ENCODE measurements around the gene CLNK. TPM values are rescaled to one million over a fixed set of nuclear protein-coding genes. Genes with fewer than 3 reads are reported as not detected.

Gene CLNK
- total RNA-seq, 4 donors from 2014 or later: 0.19 TPM; not detected in 3

DNA sequence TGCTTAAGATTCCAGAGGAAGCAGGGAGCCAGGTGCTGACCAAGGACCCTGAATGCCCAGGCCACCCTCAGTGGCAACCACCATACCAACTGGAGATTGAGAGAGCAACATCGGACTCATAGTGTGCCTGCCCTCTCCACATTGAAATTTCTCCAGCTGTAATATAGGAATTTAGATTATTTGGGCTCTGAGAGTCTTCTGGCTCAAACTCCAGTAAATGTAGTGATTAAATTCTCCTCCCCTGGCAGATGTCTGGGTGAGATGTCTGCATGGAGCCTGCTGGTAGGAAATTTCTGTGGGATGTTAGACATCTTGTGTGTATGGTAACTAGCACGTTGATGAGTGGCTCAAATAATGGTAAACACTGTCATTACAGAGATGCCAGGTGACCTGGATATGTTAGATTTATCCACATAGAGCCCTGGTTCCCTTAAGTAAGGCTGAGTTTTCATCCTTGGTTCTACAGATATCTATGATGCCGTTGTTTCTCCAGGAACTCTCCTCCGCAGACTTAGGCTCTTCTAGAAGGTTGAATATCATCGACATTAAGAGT is 70.6 kb downstream of the CLNK start:
- Histone ChIP-seq H3K27me3 (peaks cover 0 to 3% (median 0%) of the 10 kb centered on the region in 4 donors), H3K36me3 (no peaks in the 10 kb centered on the region), H3K4me1 (no peaks in the 10 kb centered on the region), H3K27ac (no peak overlapping the region), H3K4me3 (no peak overlapping the region), H3K9me3 (no peaks in the 10 kb centered on the region)
- TF ChIP-seq, protein P1, sequence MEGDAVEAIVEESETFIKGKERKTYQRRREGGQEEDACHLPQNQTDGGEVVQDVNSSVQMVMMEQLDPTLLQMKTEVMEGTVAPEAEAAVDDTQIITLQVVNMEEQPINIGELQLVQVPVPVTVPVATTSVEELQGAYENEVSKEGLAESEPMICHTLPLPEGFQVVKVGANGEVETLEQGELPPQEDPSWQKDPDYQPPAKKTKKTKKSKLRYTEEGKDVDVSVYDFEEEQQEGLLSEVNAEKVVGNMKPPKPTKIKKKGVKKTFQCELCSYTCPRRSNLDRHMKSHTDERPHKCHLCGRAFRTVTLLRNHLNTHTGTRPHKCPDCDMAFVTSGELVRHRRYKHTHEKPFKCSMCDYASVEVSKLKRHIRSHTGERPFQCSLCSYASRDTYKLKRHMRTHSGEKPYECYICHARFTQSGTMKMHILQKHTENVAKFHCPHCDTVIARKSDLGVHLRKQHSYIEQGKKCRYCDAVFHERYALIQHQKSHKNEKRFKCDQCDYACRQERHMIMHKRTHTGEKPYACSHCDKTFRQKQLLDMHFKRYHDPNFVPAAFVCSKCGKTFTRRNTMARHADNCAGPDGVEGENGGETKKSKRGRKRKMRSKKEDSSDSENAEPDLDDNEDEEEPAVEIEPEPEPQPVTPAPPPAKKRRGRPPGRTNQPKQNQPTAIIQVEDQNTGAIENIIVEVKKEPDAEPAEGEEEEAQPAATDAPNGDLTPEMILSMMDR (IDR thresholded peaks at IDR 0.05): no peak
- TF ChIP-seq POLR2A (IDR thresholded peaks at IDR 0.05): no peak
- intact Hi-C loops (cut with DNase I): no loop called here
- no peak for DNase-seq
- WGBS, 2 donors: 71 to 73% methylated on average over 5 of the region's 5 CpGs

DNA sequence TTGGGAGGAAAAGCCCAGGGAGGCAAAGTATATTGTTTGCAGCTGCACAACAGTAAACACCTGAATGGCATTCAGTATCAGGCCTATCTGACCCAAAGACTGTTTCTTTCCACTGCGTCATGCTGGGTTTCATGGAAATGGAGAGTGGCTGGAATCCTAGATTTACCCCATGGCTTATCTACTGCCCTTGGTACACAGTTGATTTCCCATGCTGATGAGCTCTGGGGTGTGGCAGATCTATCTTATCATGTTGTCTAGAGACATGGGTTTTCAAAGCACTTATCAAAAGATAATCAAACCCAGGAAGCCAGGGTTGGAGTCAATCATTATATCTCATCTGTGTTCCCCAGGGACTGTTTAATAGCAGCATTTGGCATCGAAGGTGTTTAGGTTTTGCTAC is 72.1 kb downstream of the CLNK start:
- Histone ChIP-seq H3K27ac (no peak overlapping the region), H3K9me3 (no peaks in the 10 kb centered on the region), H3K4me1 (no peaks in the 10 kb centered on the region), H3K4me3 (no peak overlapping the region), H3K27me3 (peaks cover 0 to 3% (median 0%) of the 10 kb centered on the region in 4 donors), H3K36me3 (no peaks in the 10 kb centered on the region)
- TF ChIP-seq, protein P1 (IDR thresholded peaks at IDR 0.05): no peak
- no peak for TF ChIP-seq POLR2A (IDR thresholded peaks at IDR 0.05)
- DNase-seq: no peak
- intact Hi-C loops (cut with DNase I): no loop called here
- 92 to 100% methylated on average over 2 of the region's 2 CpGs for WGBS, 2 donors

DNA sequence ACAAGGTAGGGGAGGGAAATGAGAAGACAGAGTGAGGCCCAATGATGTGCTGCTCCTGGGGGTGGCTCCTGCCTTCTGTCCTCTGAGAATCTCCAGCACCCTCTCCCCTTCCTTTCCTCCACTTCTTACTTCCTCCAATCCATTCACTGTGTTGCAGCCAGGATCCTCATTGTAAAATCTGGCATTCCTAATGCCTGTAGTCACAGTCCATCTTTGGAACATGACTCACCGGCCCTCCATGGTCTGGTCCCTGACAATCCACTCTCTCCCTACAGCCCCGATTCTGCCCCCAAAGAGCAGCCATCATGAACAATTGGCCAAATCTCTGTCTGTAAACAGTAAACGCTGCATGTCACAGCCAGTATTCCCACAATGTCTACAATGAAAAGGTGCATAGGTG is 72.9 kb downstream of the CLNK start:
- Histone ChIP-seq H3K27me3 (peaks cover 0 to 3% (median 0%) of the 10 kb centered on the region in 4 donors), H3K9me3 (no peaks in the 10 kb centered on the region), H3K4me3 (no peak overlapping the region), H3K36me3 (no peaks in the 10 kb centered on the region), H3K4me1 (no peaks in the 10 kb centered on the region), H3K27ac (no peak overlapping the region)
- TF ChIP-seq, protein P1 (IDR thresholded peaks at IDR 0.05): no peak
- no peak for TF ChIP-seq POLR2A (IDR thresholded peaks at IDR 0.05)
- intact Hi-C loops (cut with DNase I): no loop called here
- DNase-seq: no peak
- WGBS, 2 donors: 37 to 47% methylated on average over 3 of the region's 3 CpGs

DNA sequence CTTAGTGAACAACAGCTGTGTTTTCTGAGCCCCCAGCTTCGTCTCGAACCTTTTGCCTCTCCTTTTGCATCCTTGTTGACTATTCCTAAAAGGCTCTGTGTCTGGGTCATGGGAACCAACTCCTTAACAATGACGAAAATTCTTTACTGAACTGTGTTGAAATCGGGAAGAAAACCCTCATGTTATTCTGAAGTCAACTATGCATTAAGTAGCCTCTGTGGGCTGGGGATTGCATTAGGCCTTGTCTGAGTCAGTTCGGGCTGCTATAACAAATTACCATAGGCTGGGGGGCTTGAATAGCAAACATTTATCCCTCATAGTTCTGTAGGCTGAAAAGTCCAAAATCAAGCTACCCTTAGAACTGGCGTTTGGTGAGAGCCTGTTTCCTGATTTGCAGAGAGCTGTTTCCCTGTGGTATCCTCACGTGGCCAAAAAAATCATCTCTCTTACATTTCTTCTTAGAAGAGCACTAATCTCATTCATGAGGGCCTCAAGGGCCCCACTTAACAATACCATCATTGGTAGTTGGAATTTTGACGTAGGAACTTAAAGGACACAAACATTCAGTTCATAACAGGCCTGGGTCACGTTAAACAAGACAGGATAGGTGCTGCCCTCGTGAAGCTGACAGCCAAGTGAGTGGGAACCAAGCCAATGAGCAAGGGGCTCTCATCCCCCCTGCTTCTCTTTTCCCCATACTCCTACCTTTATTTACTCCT is 75.9 kb downstream of the CLNK start:
- Histone ChIP-seq H3K4me3 (no peak overlapping the region), H3K4me1 (no peaks in the 10 kb centered on the region), H3K27me3 (no peaks in the 10 kb centered on the region), H3K27ac (no peak overlapping the region), H3K9me3 (no peaks in the 10 kb centered on the region), H3K36me3 (no peaks in the 10 kb centered on the region)
- DNase-seq: no peak
- WGBS, 2 donors: 80 to 83% methylated on average over 9 to 10 of the region's 10 CpGs
- TF ChIP-seq, protein P1 (IDR thresholded peaks at IDR 0.05): no peak
- no peak for TF ChIP-seq POLR2A (IDR thresholded peaks at IDR 0.05)
- intact Hi-C loops (cut with DNase I): no loop called here

DNA sequence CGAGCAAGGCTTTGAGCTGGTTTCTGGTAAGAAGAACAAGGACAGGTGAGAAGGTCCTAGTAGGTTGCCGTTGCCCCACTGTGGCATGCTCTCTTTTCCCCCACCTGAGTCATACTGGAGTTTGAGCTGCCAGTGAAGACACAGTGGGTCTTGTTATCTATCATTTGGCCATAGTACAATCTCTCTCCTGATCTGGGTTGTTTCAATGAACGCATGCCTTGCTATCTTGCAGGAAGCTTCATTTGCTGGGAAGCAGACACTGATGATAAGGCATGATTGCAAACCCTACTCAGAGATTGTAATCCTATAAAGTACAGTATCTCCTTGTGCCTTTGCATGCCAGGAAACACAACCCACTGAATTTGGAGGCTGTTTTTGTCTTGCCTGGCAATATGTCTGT is 77.4 kb downstream of the CLNK start:
- TF ChIP-seq, protein P1 (IDR thresholded peaks at IDR 0.05): no peak
- TF ChIP-seq POLR2A (IDR thresholded peaks at IDR 0.05): no peak

More for the DNA sequence above, 77.4 kb downstream of the CLNK start:
- Histone ChIP-seq H3K27me3 (no peaks in the 10 kb centered on the region), H3K36me3 (no peaks in the 10 kb centered on the region), H3K4me3 (no peak overlapping the region), H3K27ac (no peak overlapping the region), H3K4me1 (no peaks in the 10 kb centered on the region), H3K9me3 (no peaks in the 10 kb centered on the region)
- DNase-seq: no peak
- 85 to 92% methylated on average over 2 to 3 of the region's 3 CpGs for WGBS, 2 donors
- intact Hi-C loops (cut with DNase I): no loop called here

Data from esophagus squamous epithelium (tissue), 5 donors.